Liver (tissue), 9 donors: ENCODE data around the gene RNF168. TPM values are rescaled to one million over a fixed set of nuclear protein-coding genes. Genes with fewer than 3 reads are reported as not detected.
"Not testable (repeated sequence)": the region's sequence is repeated elsewhere in the genome, so short reads cannot be mapped to it uniquely, and the experiment has no call there.

Source experiments
- DNase-seq: peaks from one replicate; pipeline ENCODE4 v3.0.0-alpha.2; 2017; ENCODE audit warnings: low spot score
- H3K27ac ChIP-seq, 2 donors: one replicate each; pipeline ENCODE4 v1.7.0; 2013; ENCODE audit warnings: inconsistent platforms in 2 of 2, low read length in 2 of 2, control low read depth in 1 of 2, low read depth in 1 of 2, mild to moderate bottlenecking in 1 of 2
- H3K27me3 ChIP-seq, 4 donors: one replicate each; pipeline versions ENCODE4 v1.6.1 to v1.7.0; 2013; ENCODE audit warnings: low read length in 3 of 4, inconsistent platforms in 1 of 4, mild to moderate bottlenecking in 1 of 4, moderate library complexity in 1 of 4; ENCODE audit not compliant: control insufficient read depth in 4 of 4, insufficient read depth in 4 of 4
- H3K36me3 ChIP-seq, 4 donors: one replicate each; pipeline versions ENCODE4 v1.6.1 to v1.7.0; 2013; ENCODE audit warnings: low read length in 3 of 4, mild to moderate bottlenecking in 3 of 4, low read depth in 1 of 4, moderate library complexity in 1 of 4; ENCODE audit not compliant: control insufficient read depth in 4 of 4, insufficient read depth in 3 of 4
- H3K4me1 ChIP-seq, 4 donors: one replicate each; pipeline versions ENCODE4 v1.6.1 to v1.7.0; 2013; ENCODE audit warnings: low read length in 3 of 4, mild to moderate bottlenecking in 3 of 4, moderate library complexity in 1 of 4; ENCODE audit not compliant: control insufficient read depth in 4 of 4, insufficient read depth in 4 of 4
- H3K4me3 ChIP-seq, 3 donors: one replicate each; pipeline versions ENCODE4 v1.6.1 to v1.7.0; 2013; ENCODE audit warnings: low read length in 3 of 3, control low read depth in 1 of 3, low read depth in 1 of 3, mild to moderate bottlenecking in 1 of 3
- H3K9ac ChIP-seq, 2 donors: one replicate each; pipeline ENCODE4 v1.7.0; 2013; ENCODE audit warnings: low read length in 2 of 2, mild to moderate bottlenecking in 2 of 2, moderate library complexity in 2 of 2, control low read depth in 1 of 2, low read depth in 1 of 2
- H3K9me3 ChIP-seq, 4 donors: one replicate each; pipeline versions ENCODE4 v1.6.1 to v1.7.0; 2013; ENCODE audit warnings: low read length in 3 of 4; ENCODE audit not compliant: control insufficient read depth in 4 of 4
- ATF3 ChIP-seq: IDR thresholded peaks from 2 replicates; pipeline ENCODE4 v1.6.1; 2016; ENCODE audit warnings: antibody characterized with exemption
- CTCF ChIP-seq: fragments of 150-350 bp; IDR thresholded peaks from 2 replicates; pipeline ENCODE4 v1.5.1; 2017; ENCODE audit warnings: improper control_type of control experiment, low read depth, low read length; ENCODE audit not compliant: missing input control
- EGR1 ChIP-seq, 2 donors: IDR thresholded peaks; 2 replicates each; pipeline ENCODE4 v1.6.1; 2016 to 2018; ENCODE audit warnings: antibody characterized with exemption in 2 of 2, low read depth in 2 of 2
- FOXA1 ChIP-seq: IDR thresholded peaks from 2 replicates; pipeline ENCODE4 v1.6.1; 2016; ENCODE audit warnings: antibody characterized with exemption
- FOXA2 ChIP-seq: IDR thresholded peaks from 2 replicates; pipeline ENCODE4 v1.6.1; 2016; ENCODE audit warnings: antibody characterized with exemption
- GABPA ChIP-seq, 2 donors: IDR thresholded peaks in 1 of 2; conservative IDR thresholded peaks in 1 of 2; 2 replicates each; pipeline ENCODE4 v1.6.1; 2016; ENCODE audit warnings: antibody characterized with exemption in 2 of 2, mild to moderate bottlenecking in 1 of 2, moderate library complexity in 1 of 2
- HNF4A ChIP-seq, 2 donors: conservative IDR thresholded peaks; 2 replicates each; pipeline ENCODE4 v1.6.1; 2016; ENCODE audit warnings: antibody characterized with exemption in 2 of 2, mild to moderate bottlenecking in 2 of 2
- HNF4G ChIP-seq: IDR thresholded peaks from 2 replicates; pipeline ENCODE4 v1.6.1; 2016; ENCODE audit warnings: antibody characterized with exemption
- JUND ChIP-seq, 2 donors: IDR thresholded peaks; 2 replicates each; pipeline ENCODE4 v1.6.1; 2016; ENCODE audit warnings: antibody characterized with exemption in 2 of 2
- MAX ChIP-seq: IDR thresholded peaks from 2 replicates; pipeline ENCODE4 v1.6.1; 2016; ENCODE audit warnings: antibody characterized with exemption
- NR2F2 ChIP-seq: IDR thresholded peaks from 2 replicates; pipeline ENCODE4 v1.6.1; 2016; ENCODE audit warnings: antibody characterized with exemption
- REST ChIP-seq: IDR thresholded peaks from 2 replicates; pipeline ENCODE4 v1.6.1; 2016; ENCODE audit warnings: antibody characterized with exemption, mild to moderate bottlenecking
- RXRA ChIP-seq, 2 donors: IDR thresholded peaks; 2 replicates each; pipeline ENCODE4 v1.6.1; 2017 to 2018; ENCODE audit warnings: antibody characterized with exemption in 2 of 2, mild to moderate bottlenecking in 1 of 2
- SP1 ChIP-seq: IDR thresholded peaks from 2 replicates; pipeline ENCODE4 v1.6.1; 2018; ENCODE audit warnings: antibody characterized with exemption, mild to moderate bottlenecking
- TAF1 ChIP-seq: conservative IDR thresholded peaks from 2 replicates; pipeline ENCODE4 v1.6.1; 2016; ENCODE audit warnings: antibody characterized with exemption, mild to moderate bottlenecking
- YY1 ChIP-seq: IDR thresholded peaks from 2 replicates; pipeline ENCODE4 v1.6.1; 2016; ENCODE audit warnings: antibody characterized with exemption, mild to moderate bottlenecking
- ZBTB33 ChIP-seq: IDR thresholded peaks from 2 replicates; pipeline ENCODE4 v1.6.1; 2016; ENCODE audit warnings: antibody characterized with exemption
- WGBS: extraction: QIAGEN DNeasy Blood & Tissue Kit; methylation state at CpG from one replicate; pipeline ENCODE4 v1.1.7; 2013; 5-methylcytosine and 5-hydroxymethylcytosine counted together
- polyA plus RNA-seq, 2 donors: library from polyadenylated mRNA; stranded (reverse) in 1 of 2; unstranded in 1 of 2; fragments of 200-250 nt in 1 of 2; fragments of >200 nt in 1 of 2; fragmentation: Nextera tagmentation in 1 of 2; extraction: Ambion mirVana in 1 of 2; gene quantifications; one replicate each; pipeline versions ENCODE4 v1.2.1 to v1.2.3, GENCODE V29; 2013 to 2015
- total RNA-seq, 2 donors: library from RNA; depleted of rRNA; stranded (reverse); fragments of >200 nt; gene quantifications; one replicate each; pipeline ENCODE4 v1.2.3, GENCODE V29; 2014
- donor health status: healthy.
- donor health status: healthy.
- donor health status: healthy.
- donor health status: healthy.
- donor health status: healthy.

RNF168 gene
- total and polyA plus RNA-seq, 4 donors: 3.4 to 10.0 (median 7.3) TPM

GRCh38 chr3:196463804-196464203 lies 39.8 kb downstream of the RNF168 start:
- DNase-seq: no peak
- WGBS: 98% methylated on average over 3 of the region's 3 CpGs
- no peaks in the 10 kb centered on the region for H3K27me3 ChIP-seq
- no peak overlapping the region for H3K4me3 ChIP-seq
- peaks cover 0 to 3% (median 0%) of the 10 kb centered on the region in 4 donors for H3K36me3 ChIP-seq
- no peaks in the 10 kb centered on the region for H3K4me1 ChIP-seq
- no peak overlapping the region for H3K27ac ChIP-seq
- H3K9me3 ChIP-seq: no peaks in the 10 kb centered on the region
- TF ChIP-seq ZBTB33 (no peak), CTCF (no peak), SP1 (no peak), MAX (no peak), EGR1 (IDR thresholded peaks at IDR 0.05; ENCODE audit: low read depth in 2 of 2) (no peak), YY1 (no peak), HNF4A (conservative IDR thresholded peaks at IDR 0.05) (no peak), TAF1 (no peak), JUND (IDR thresholded peaks at IDR 0.05) (no peak), NR2F2 (no peak), FOXA1 (no peak), RXRA (IDR thresholded peaks at IDR 0.05) (no peak), REST (no peak), HNF4G (no peak), ATF3 (no peak), FOXA2 (no peak), GABPA (IDR thresholded peaks at IDR 0.05 in 1 of 2, conservative IDR thresholded peaks at IDR 0.05 in 1 of 2) (no peak)
- H3K9ac ChIP-seq: no peak overlapping the region

- H3K36me3 ChIP-seq: peaks cover 0 to 3% (median 0%) of the 10 kb centered on the region in 4 donors
- 97% methylated on average over 2 of the region's 2 CpGs for WGBS
- no peak overlapping the region for H3K27ac ChIP-seq
- no peaks in the 10 kb centered on the region for H3K9me3 ChIP-seq
- H3K27me3 ChIP-seq: no peaks in the 10 kb centered on the region
- H3K4me3 ChIP-seq: no peak overlapping the region
- TF ChIP-seq HNF4G: no peak
- H3K9ac ChIP-seq: no peak overlapping the region
- H3K4me1 ChIP-seq: no peaks in the 10 kb centered on the region
- DNase-seq: no peak
Measured at GRCh38 chr3:196463478-196463756, 40.2 kb downstream of the RNF168 start.

GRCh38 chr3:196462680-196463477 lies 40.7 kb downstream of the RNF168 start:
- H3K27me3 ChIP-seq, H3K27ac ChIP-seq, DNase-seq, H3K9ac ChIP-seq, H3K9me3 ChIP-seq, H3K4me3 ChIP-seq, H3K36me3 ChIP-seq, H3K4me1 ChIP-seq: not testable (repeated sequence)
- WGBS: 97% methylated on average over 1 of the region's 1 CpG
